ENCODE results near the gene KRTAP5-10.

KRTAP5-10 gene

GRCh38 chr11:71544525-71545214 is 20.7 kb upstream of the KRTAP5-10 start:
- ChIA-PET CTCF (no interaction called here), POLR2A (no interaction called here)
- no peak for TF ChIP-seq LEF1 (IDR thresholded peaks at IDR 0.05; ENCODE audit: borderline replicate concordance)
- no peak for DNase-seq (ENCODE audit: extremely low spot score)

- no peak for TF ChIP-seq ARNT (IDR thresholded peaks at IDR 0.05)
- no peak for TF ChIP-seq PKNOX1 (IDR thresholded peaks at IDR 0.05)
- no peak for TF ChIP-seq TARDBP (IDR thresholded peaks at IDR 0.05)
- no peak for TF ChIP-seq ZNF384 (IDR thresholded peaks at IDR 0.05)
- CTCF ChIA-PET = no interaction called here
- POLR2A ChIA-PET = no interaction called here
- DNase-seq (ENCODE audit: extremely low spot score) = no peak
Measured at GRCh38 chr11:71545405-71545966, 19.9 kb upstream of the KRTAP5-10 start.

- ChIA-PET CTCF (no interaction called here), POLR2A (no interaction called here)
- no peak for DNase-seq (ENCODE audit: extremely low spot score)
- no peak for TF ChIP-seq SUZ12 (IDR thresholded peaks at IDR 0.05)
Measured at GRCh38 chr11:71548120-71548519, 17.2 kb upstream of the KRTAP5-10 start, which contains the start of gene KRTAP5-9. Gene KRTAP5-9 (plus strand): TSS chr11:71548420. CDS start chr11:71548658, 238 bp downstream.

GRCh38 chr11:71548716-71549151 is 16.6 kb upstream of the KRTAP5-10 start:
- CTCF ChIA-PET = no interaction called here
- TF ChIP-seq FOXA1 (IDR thresholded peaks at IDR 0.05) = no peak
- TF ChIP-seq FOXK2 (IDR thresholded peaks at IDR 0.05) = no peak
- TF ChIP-seq TARDBP (IDR thresholded peaks at IDR 0.05) = no peak
- DNase-seq (ENCODE audit: extremely low spot score) = no peak
- POLR2A ChIA-PET = no interaction called here

GRCh38 chr11:71551711-71552110 is 13.7 kb upstream of the KRTAP5-10 start:
- TF ChIP-seq L3MBTL2 (conservative IDR thresholded peaks at IDR 0.05) (no peak), BHLHE40 (IDR thresholded peaks at IDR 0.05; ENCODE audit: borderline replicate concordance) (no peak), LEF1 (IDR thresholded peaks at IDR 0.05; ENCODE audit: borderline replicate concordance) (no peak), FOXM1 (IDR thresholded peaks at IDR 0.05; ENCODE audit: borderline replicate concordance) (no peak), TARDBP (IDR thresholded peaks at IDR 0.05) (no peak), SUZ12 (IDR thresholded peaks at IDR 0.05) (no peak), ARNT (IDR thresholded peaks at IDR 0.05) (no peak), FOXK2 (IDR thresholded peaks at IDR 0.05) (no peak), FOXA1 (IDR thresholded peaks at IDR 0.05) (no peak), NFRKB (IDR thresholded peaks at IDR 0.05) (no peak), ZNF384 (IDR thresholded peaks at IDR 0.05) (no peak), CTBP1 (IDR thresholded peaks at IDR 0.05; ENCODE audit: borderline replicate concordance) (no peak)
- CTCF ChIA-PET = interaction anchor here (1.0 kb wide), 1 partner anchor 28 kb away, joined by 3 read pairs; no protein-coding TSS in a partner anchor
- POLR2A ChIA-PET = no interaction called here
- DNase-seq (ENCODE audit: extremely low spot score) = no peak

GRCh38 chr11:71554996-71555395 is 10.4 kb upstream of the KRTAP5-10 start:
- DNase-seq (ENCODE audit: extremely low spot score) = no peak
- no peak for TF ChIP-seq HDGF (IDR thresholded peaks at IDR 0.05; ENCODE audit: borderline replicate concordance)
- TF ChIP-seq FOXM1 (IDR thresholded peaks at IDR 0.05; ENCODE audit: borderline replicate concordance) = no peak
- TF ChIP-seq NFRKB (IDR thresholded peaks at IDR 0.05) = no peak
- no peak for TF ChIP-seq BHLHE40 (IDR thresholded peaks at IDR 0.05; ENCODE audit: borderline replicate concordance)
- TF ChIP-seq ELF4 (IDR thresholded peaks at IDR 0.05) = no peak
- no peak for TF ChIP-seq TARDBP (IDR thresholded peaks at IDR 0.05)
- POLR2A ChIA-PET = no interaction called here
- CTCF ChIA-PET = no interaction called here

- TF ChIP-seq L3MBTL2 (conservative IDR thresholded peaks at IDR 0.05) = no peak
- TF ChIP-seq NFRKB (IDR thresholded peaks at IDR 0.05) = no peak
- no peak for TF ChIP-seq TARDBP (IDR thresholded peaks at IDR 0.05)
- TF ChIP-seq ELF4 (IDR thresholded peaks at IDR 0.05) = no peak
- TF ChIP-seq FOXK2 (IDR thresholded peaks at IDR 0.05) = no peak
- no peak for TF ChIP-seq FOXM1 (IDR thresholded peaks at IDR 0.05; ENCODE audit: borderline replicate concordance)
- no peak for DNase-seq (ENCODE audit: extremely low spot score)
- POLR2A ChIA-PET = no interaction called here
- CTCF ChIA-PET = no interaction called here
Measured at GRCh38 chr11:71555508-71555907, 9.9 kb upstream of the KRTAP5-10 start.

- DNase-seq (ENCODE audit: extremely low spot score) = no peak
- ChIA-PET POLR2A (no interaction called here), CTCF (no interaction called here)
- TF ChIP-seq TARDBP (IDR thresholded peaks at IDR 0.05) (no peak), NFRKB (IDR thresholded peaks at IDR 0.05) (no peak)
Measured at GRCh38 chr11:71556018-71556417, 9.3 kb upstream of the KRTAP5-10 start.

GRCh38 chr11:71557257-71557656 is 8.1 kb upstream of the KRTAP5-10 start:
- no peak for DNase-seq (ENCODE audit: extremely low spot score)
- POLR2A ChIA-PET = no interaction called here
- CTCF ChIA-PET = no interaction called here
- no peak for TF ChIP-seq CTBP1 (IDR thresholded peaks at IDR 0.05; ENCODE audit: borderline replicate concordance)
- no peak for TF ChIP-seq SP1 (IDR thresholded peaks at IDR 0.05)
- no peak for TF ChIP-seq FOXA1 (IDR thresholded peaks at IDR 0.05)
- TF ChIP-seq ARNT (IDR thresholded peaks at IDR 0.05) = no peak
- no peak for TF ChIP-seq HDGF (IDR thresholded peaks at IDR 0.05; ENCODE audit: borderline replicate concordance)
- TF ChIP-seq L3MBTL2 (conservative IDR thresholded peaks at IDR 0.05) = no peak
- no peak for TF ChIP-seq NFRKB (IDR thresholded peaks at IDR 0.05)
- no peak for TF ChIP-seq SUZ12 (IDR thresholded peaks at IDR 0.05)
- no peak for TF ChIP-seq ZNF384 (IDR thresholded peaks at IDR 0.05)
- TF ChIP-seq TARDBP (IDR thresholded peaks at IDR 0.05) = no peak
- no peak for TF ChIP-seq BHLHE40 (IDR thresholded peaks at IDR 0.05; ENCODE audit: borderline replicate concordance)
- no peak for TF ChIP-seq FOXK2 (IDR thresholded peaks at IDR 0.05)
- no peak for TF ChIP-seq FOXM1 (IDR thresholded peaks at IDR 0.05; ENCODE audit: borderline replicate concordance)
- TF ChIP-seq PKNOX1 (IDR thresholded peaks at IDR 0.05) = no peak
- no peak for TF ChIP-seq LEF1 (IDR thresholded peaks at IDR 0.05; ENCODE audit: borderline replicate concordance)
